ENCODE data around the gene PRPF19. TPM values are rescaled to one million over a fixed set of nuclear protein-coding genes. Genes with fewer than 3 reads are reported as not detected.

The PRPF19 gene
- total and polyA plus RNA-seq, 9 of the 15 experiments (the other 6 are each of a cell fraction or from before 2014, with no cell fraction given) = 9.4 to 212 (median 73.2) TPM

GRCh38 chr11:60906132-60906972, at the start of gene PRPF19 (continued):
- TF ChIP-seq ZBTB33 (CRISPR knock-in tag; IDR thresholded peaks at IDR 0.05) (peak; percentile 73), HMGN3 (IDR thresholded peaks at IDR 0.05; ENCODE audit: borderline replicate concordance, extremely low read depth, insufficient read length, low read depth, low read length) (no peak), ZNF76 (CRISPR knock-in tag; IDR thresholded peaks at IDR 0.05; ENCODE audit: borderline replicate concordance) (no peak), ZNF165 (CRISPR knock-in tag; IDR thresholded peaks at IDR 0.05; ENCODE audit: borderline replicate concordance) (no peak), MTA2 (IDR thresholded peaks at IDR 0.05; ENCODE audit: low read depth) (no peak), POLR2B (IDR thresholded peaks at IDR 0.05; ENCODE audit: low read depth, partially characterized antibody) (peak; percentile 80), SMARCE1 (IDR thresholded peaks at IDR 0.05) (no peak), IRF2 (CRISPR knock-in tag; IDR thresholded peaks at IDR 0.05) (no peak), ARID1B (IDR thresholded peaks at IDR 0.05) (no peak), NFIX (CRISPR knock-in tag; IDR thresholded peaks at IDR 0.05; ENCODE audit: low read depth) (no peak), CHD1 (IDR thresholded peaks at IDR 0.05; ENCODE audit: low read length) (peak; percentile 63), RAD51 (IDR thresholded peaks at IDR 0.05; ENCODE audit: borderline replicate concordance, low read depth) (0 out of 2 replicates have a peak, but pooled peaks have one; percentile 34), ZBTB8A (IDR thresholded peaks at IDR 0.05; ENCODE audit: partially characterized antibody) (no peak), SREBF1 (IDR thresholded peaks at IDR 0.05; ENCODE audit: borderline replicate concordance, low read depth, low read length) (no peak), ZNF24 (IDR thresholded peaks at IDR 0.05) (peak; percentile 29; the same call in 1 of the 2 replicates), STAG1 (CRISPR knock-in tag; IDR thresholded peaks at IDR 0.05; ENCODE audit: borderline replicate concordance) (no peak), ZBTB7A (IDR thresholded peaks at IDR 0.05; ENCODE audit: borderline replicate concordance, control insufficient read depth, low read depth, low read length) (no peak; the same call in 1 of the 2 replicates), ZNF3 (CRISPR knock-in tag; IDR thresholded peaks at IDR 0.05) (no peak), EWSR1 (IDR thresholded peaks at IDR 0.05; ENCODE audit: borderline replicate concordance, low read depth, partially characterized antibody) (no peak), ZSCAN32 (CRISPR knock-in tag; IDR thresholded peaks at IDR 0.05) (no peak), MTA3 (IDR thresholded peaks at IDR 0.05; ENCODE audit: borderline replicate concordance) (0 out of 2 replicates have a peak, but pooled peaks have one; percentile 43), KLF10 (CRISPR knock-in tag; IDR thresholded peaks at IDR 0.05) (no peak), RBFOX2 (IDR thresholded peaks at IDR 0.05; ENCODE audit: low read depth, low read length) (peak; percentile 100), SMC3 (conservative IDR thresholded peaks at IDR 0.05; ENCODE audit: insufficient read depth, low read depth, low read length) (no peak), ZNF217 (CRISPR knock-in tag; IDR thresholded peaks at IDR 0.05) (no peak), MYC (IDR thresholded peaks at IDR 0.05; ENCODE audit: low read depth, low read length) (peak; percentile 96), MYC (CRISPR knock-in tag; IDR thresholded peaks at IDR 0.05; ENCODE audit: borderline replicate concordance, low read depth) (peak; percentile 40; the same call in 1 of the 2 replicates)
- TF ChIP-seq, protein P1, sequence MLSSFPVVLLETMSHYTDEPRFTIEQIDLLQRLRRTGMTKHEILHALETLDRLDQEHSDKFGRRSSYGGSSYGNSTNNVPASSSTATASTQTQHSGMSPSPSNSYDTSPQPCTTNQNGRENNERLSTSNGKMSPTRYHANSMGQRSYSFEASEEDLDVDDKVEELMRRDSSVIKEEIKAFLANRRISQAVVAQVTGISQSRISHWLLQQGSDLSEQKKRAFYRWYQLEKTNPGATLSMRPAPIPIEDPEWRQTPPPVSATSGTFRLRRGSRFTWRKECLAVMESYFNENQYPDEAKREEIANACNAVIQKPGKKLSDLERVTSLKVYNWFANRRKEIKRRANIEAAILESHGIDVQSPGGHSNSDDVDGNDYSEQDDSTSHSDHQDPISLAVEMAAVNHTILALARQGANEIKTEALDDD (IDR thresholded peaks at IDR 0.05) = no peak
